DMS53 (cell line): Measurements from ENCODE around the gene LPAR6.

ENCODE experiments used
- DNase-seq: peaks from one replicate; lab custom pipeline; 2025; lab: John Stamatoyannopoulos, UW

Gene LPAR6

DNA sequence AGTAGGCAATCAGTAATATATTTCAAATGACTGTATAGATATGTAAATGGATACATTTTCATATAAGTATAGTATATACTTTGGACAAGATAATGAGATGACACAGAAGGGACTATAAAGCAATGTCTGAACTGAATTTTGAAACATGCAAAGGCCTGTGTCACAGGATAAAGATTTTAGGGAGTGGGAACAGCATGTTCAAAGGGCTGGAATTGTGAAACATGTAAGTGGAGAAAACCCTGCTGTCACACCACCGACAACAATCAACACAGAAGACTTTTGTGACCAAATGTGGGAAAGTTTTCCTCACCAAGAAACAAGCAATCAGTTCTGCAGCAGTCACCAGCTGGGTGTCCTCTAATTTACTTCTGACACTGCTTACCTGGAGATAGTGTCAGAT lies 42.9 kb downstream of the LPAR6 start:
- no peak for DNase-seq
